ENCODE data around the gene ESYT1. TPM values are rescaled to one million over a fixed set of nuclear protein-coding genes. Genes with fewer than 3 reads are reported as not detected.

The ESYT1 gene
- total RNA-seq, 3 donors from 2014 or later (not counting 1 experiment from before 2014, with no cell fraction given) = 198 to 215 (median 199) TPM

DNA sequence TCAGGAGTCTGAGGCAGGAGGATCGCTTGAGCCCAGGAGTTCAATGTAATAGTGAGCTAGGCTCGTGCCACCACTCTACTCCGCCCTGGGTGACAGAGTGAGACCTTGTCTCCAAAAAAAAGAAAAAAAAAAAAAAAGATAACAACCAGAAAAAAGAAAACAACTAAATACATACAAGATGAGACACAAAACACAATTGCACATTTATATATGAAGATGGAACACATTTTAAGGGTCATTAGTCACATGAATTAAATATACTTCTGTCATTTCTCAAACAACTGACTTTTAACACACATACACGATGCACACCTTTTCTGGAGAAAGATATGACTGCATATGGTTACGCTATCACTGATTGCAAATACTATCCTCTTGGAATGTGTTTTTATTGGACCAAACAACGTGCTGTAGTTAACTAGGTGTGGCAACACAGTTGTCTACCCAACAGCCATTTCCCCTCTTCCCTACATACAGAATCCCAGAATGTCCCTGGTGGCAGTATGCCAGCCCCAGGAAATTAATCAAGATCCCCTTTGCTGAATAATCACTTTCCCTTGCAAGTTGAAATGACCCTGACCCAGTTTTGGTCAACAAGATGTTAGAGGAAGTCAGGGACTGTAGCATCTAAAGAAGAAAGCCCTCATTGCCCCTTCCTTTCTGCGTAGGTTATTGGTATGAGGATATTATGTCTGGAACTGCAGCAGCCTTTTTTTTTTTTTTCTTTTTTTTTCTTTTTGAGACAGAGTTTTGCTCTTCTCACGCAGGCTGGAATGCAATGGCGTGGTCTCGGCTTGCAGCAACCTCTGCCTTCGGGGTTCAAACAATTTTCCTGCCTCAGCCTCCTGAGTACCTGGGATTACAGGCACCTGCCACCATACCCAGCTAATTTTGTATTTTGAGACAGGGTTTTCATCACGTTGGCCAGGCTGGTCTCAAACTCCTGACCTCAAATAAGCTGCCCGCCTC is 18.7 kb downstream of the ESYT1 start:
- no peaks in the 10 kb centered on the region for H3K27me3 Mint-ChIP-seq (ENCODE audit: low read depth in 2 of 2)
- no peak overlapping the region for H3K4me3 Mint-ChIP-seq
- H3K4me1 Mint-ChIP-seq = peaks cover 6 to 20% of the 10 kb centered on the region in 2 donors
- Histone ChIP-seq H3K9me3 (ENCODE audit: control insufficient read depth, insufficient read depth, low read length) (no peaks in the 10 kb centered on the region), H3K27ac (ENCODE audit: low read length) (no peak overlapping the region), H3K36me3 (ENCODE audit: control insufficient read depth, insufficient read depth, low read length) (peaks cover 34% of the 10 kb centered on the region), H3K4me1 (ENCODE audit: control insufficient read depth, insufficient read depth, low read length) (peaks cover 18% of the 10 kb centered on the region), H3K27me3 (ENCODE audit: control insufficient read depth, insufficient read depth, low read length) (no peaks in the 10 kb centered on the region), H3K4me3 (ENCODE audit: low read length) (no peak overlapping the region)
- TF ChIP-seq, protein P1, sequence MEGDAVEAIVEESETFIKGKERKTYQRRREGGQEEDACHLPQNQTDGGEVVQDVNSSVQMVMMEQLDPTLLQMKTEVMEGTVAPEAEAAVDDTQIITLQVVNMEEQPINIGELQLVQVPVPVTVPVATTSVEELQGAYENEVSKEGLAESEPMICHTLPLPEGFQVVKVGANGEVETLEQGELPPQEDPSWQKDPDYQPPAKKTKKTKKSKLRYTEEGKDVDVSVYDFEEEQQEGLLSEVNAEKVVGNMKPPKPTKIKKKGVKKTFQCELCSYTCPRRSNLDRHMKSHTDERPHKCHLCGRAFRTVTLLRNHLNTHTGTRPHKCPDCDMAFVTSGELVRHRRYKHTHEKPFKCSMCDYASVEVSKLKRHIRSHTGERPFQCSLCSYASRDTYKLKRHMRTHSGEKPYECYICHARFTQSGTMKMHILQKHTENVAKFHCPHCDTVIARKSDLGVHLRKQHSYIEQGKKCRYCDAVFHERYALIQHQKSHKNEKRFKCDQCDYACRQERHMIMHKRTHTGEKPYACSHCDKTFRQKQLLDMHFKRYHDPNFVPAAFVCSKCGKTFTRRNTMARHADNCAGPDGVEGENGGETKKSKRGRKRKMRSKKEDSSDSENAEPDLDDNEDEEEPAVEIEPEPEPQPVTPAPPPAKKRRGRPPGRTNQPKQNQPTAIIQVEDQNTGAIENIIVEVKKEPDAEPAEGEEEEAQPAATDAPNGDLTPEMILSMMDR (IDR thresholded peaks at IDR 0.05) = no peak
- WGBS (ENCODE audit: insufficient coverage) = 93% methylated on average over 10 of the region's 13 CpGs
- no peaks in the 10 kb centered on the region for H3K9me3 Mint-ChIP-seq
- DNase-seq (no peak), ATAC-seq (no peak)
- H3K27ac Mint-ChIP-seq = no peak overlapping the region
- intact Hi-C loops (cut with micrococcal nuclease) = no loop called here
- H3K36me3 Mint-ChIP-seq = peaks cover 19% of the 10 kb centered on the region

DNA sequence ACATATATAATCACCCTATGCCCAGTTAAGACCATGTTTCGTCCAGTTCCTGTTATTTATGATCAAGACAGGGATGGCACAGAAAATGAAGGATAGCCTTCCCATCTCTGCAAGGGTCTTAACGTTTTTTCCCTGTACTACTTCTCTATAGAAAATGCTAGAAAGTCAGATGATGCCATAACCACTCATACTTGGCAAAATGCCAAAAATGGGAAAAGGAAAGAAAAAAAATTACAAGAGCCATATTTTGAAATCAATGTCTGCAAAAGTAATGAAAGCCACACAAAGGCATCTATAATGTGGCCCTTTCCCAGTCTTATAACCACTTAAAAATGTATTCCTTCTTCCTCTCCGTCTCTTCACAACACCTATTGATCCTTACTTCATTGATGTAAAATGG is 22.5 kb downstream of the ESYT1 start:
- peak overlapping the region; percentile 94 to 99 for H3K27ac Mint-ChIP-seq
- H3K9me3 Mint-ChIP-seq = no peaks in the 10 kb centered on the region
- WGBS (ENCODE audit: insufficient coverage) = 0% methylated on average over 1 of the region's 3 CpGs
- Histone ChIP-seq H3K4me1 (ENCODE audit: control insufficient read depth, insufficient read depth, low read length) (peaks cover 16% of the 10 kb centered on the region), H3K4me3 (ENCODE audit: low read length) (no peak overlapping the region), H3K27ac (ENCODE audit: low read length) (no peak overlapping the region), H3K36me3 (ENCODE audit: control insufficient read depth, insufficient read depth, low read length) (no peaks in the 10 kb centered on the region), H3K27me3 (ENCODE audit: control insufficient read depth, insufficient read depth, low read length) (no peaks in the 10 kb centered on the region), H3K9me3 (ENCODE audit: control insufficient read depth, insufficient read depth, low read length) (no peaks in the 10 kb centered on the region)
- peaks cover 8 to 28% of the 10 kb centered on the region in 2 donors for H3K4me1 Mint-ChIP-seq
- no peaks in the 10 kb centered on the region for H3K36me3 Mint-ChIP-seq
- DNase-seq (peak in 1 of 2 donors; percentile 42), ATAC-seq (no peak)
- TF ChIP-seq, protein P1 (IDR thresholded peaks at IDR 0.05) = no peak
- intact Hi-C loops (cut with micrococcal nuclease) = loop anchor here (10.0 kb wide), 1 partner anchor 106 kb away; the partner anchor contains the start of gene RPS26
- no peaks in the 10 kb centered on the region for H3K27me3 Mint-ChIP-seq (ENCODE audit: low read depth in 2 of 2)
- H3K4me3 Mint-ChIP-seq = peak overlapping the region; percentile 56

DNA sequence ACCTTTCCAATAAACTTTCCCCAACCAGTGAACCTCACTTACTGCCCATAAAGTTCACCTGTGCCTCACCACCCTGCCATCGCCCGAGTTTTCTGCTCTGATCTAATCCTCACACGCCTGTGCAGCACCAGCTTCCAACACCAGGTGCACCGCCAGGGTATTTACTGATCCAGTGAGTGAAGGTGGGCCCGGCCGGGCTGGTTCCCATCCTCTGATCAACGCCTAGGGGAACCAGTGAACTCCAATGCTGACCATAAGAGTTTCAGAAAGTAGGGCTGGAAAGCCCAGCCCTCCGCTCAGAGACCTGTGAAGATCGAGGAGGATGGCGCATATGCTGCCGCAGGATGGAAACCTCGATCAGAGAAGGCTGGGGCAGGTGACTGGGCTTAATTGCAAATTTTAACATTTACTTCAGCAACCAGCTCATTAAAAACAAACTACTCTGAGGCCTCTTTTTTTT is 23.6 kb downstream of the ESYT1 start:
- H3K36me3 Mint-ChIP-seq = no peaks in the 10 kb centered on the region
- H3K36me3 ChIP-seq (ENCODE audit: control insufficient read depth, insufficient read depth, low read length) = no peaks in the 10 kb centered on the region
- peak overlapping the region; percentile 90 for H3K27ac ChIP-seq (ENCODE audit: low read length)
- peaks cover 17% of the 10 kb centered on the region for H3K4me1 ChIP-seq (ENCODE audit: control insufficient read depth, insufficient read depth, low read length)
- no peaks in the 10 kb centered on the region for H3K27me3 ChIP-seq (ENCODE audit: control insufficient read depth, insufficient read depth, low read length)
- no peaks in the 10 kb centered on the region for H3K27me3 Mint-ChIP-seq (ENCODE audit: low read depth in 2 of 2)
- H3K9me3 Mint-ChIP-seq = no peaks in the 10 kb centered on the region
- peak overlapping the region; percentile 68 for H3K4me3 ChIP-seq (ENCODE audit: low read length)
- intact Hi-C loops (cut with micrococcal nuclease) = loop anchor here (1.0 to 10.0 kb wide), 3 partner anchors 23 to 107 kb away; partner anchors contain the start of genes ESYT1, RPS26 and SMARCC2
- peaks cover 8 to 29% of the 10 kb centered on the region in 2 donors for H3K4me1 Mint-ChIP-seq
- TF ChIP-seq, protein P1 (IDR thresholded peaks at IDR 0.05) = peak; percentile 57
- 2% methylated on average over 12 of the region's 12 CpGs for WGBS (ENCODE audit: insufficient coverage)
- peak overlapping the region; percentile 84 for H3K4me3 Mint-ChIP-seq
- DNase-seq (peak; percentile 49 to 80), ATAC-seq (peak; percentile 43 to 62 (median 49))
- H3K27ac Mint-ChIP-seq = peak overlapping the region; percentile 94 to 99
- no peaks in the 10 kb centered on the region for H3K9me3 ChIP-seq (ENCODE audit: control insufficient read depth, insufficient read depth, low read length)

Data from natural killer cell (primary cell).